Nephron progenitor cell (in vitro differentiated cells): ENCODE data around the gene HACD2.

Source experiments
- DNase-seq: peaks from one replicate; pipeline ENCODE4 v3.0.0; 2021
- H3K27ac Mint-ChIP-seq: 2 replicates; pipeline ENCODE4 v1.8.0; 2021; ENCODE audit warnings: mild to moderate bottlenecking, moderate library complexity, mixed read lengths
- H3K27me3 Mint-ChIP-seq: 2 replicates; pipeline ENCODE4 v1.8.0; 2021; ENCODE audit warnings: mild to moderate bottlenecking, low read depth, mixed read lengths; ENCODE audit not compliant: poor library complexity
- H3K36me3 Mint-ChIP-seq: 2 replicates; pipeline ENCODE4 v1.8.0; 2021; ENCODE audit warnings: low read depth, mixed read lengths
- H3K4me1 Mint-ChIP-seq: 2 replicates; pipeline ENCODE4 v1.8.0; 2021; ENCODE audit warnings: mixed read lengths
- H3K4me3 Mint-ChIP-seq: 2 replicates; pipeline ENCODE4 v1.8.0; 2021; ENCODE audit warnings: mild to moderate bottlenecking, moderate library complexity, mixed read lengths
- H3K9me3 Mint-ChIP-seq: 2 replicates; pipeline ENCODE4 v1.8.0; 2021; ENCODE audit warnings: mild to moderate bottlenecking, moderate library complexity, mixed read lengths
- CTCF ChIP-seq: fragments of 200-600 bp; sonication (generic); IDR thresholded peaks from 2 replicates; pipeline ENCODE4 v1.5.0; 2021; ENCODE audit warnings: antibody characterized with exemption

HACD2 gene

GRCh38 chr3:123622766-123623165 lies 37.9 kb upstream of the HACD2 start:
- DNase-seq = no peak

DNA sequence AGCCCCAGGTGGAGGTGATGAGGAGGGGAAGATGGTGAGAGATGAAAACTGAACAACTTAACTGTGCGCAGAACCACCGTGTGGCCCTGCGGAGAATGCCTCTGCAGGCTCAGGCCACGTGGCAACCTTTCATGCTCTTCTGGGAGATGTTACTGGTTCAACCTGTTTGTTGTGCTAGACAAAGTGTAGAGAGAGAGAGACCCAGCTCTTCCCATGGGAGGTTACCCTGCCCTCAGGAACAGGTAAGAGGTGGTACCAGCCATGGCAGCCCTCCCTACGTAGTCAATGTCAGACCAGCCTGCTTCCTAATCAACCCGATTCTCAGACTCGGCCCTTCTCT lies 37.0 kb upstream of the HACD2 start:
- Mint-ChIP-seq H3K4me1 (peaks cover 13% of the 10 kb centered on the region), H3K27me3 (no peaks in the 10 kb centered on the region), H3K27ac (no peak overlapping the region), H3K4me3 (no peak overlapping the region), H3K9me3 (no peaks in the 10 kb centered on the region), H3K36me3 (peaks cover 14% of the 10 kb centered on the region)
- TF ChIP-seq CTCF = no peak
- DNase-seq = no peak

More at GRCh38 chr3:123622766-123623165, 37.9 kb upstream of the HACD2 start:
- TF ChIP-seq CTCF = no peak
- Mint-ChIP-seq H3K36me3 (peaks cover 21% of the 10 kb centered on the region), H3K27me3 (no peaks in the 10 kb centered on the region), H3K4me1 (peaks cover 4% of the 10 kb centered on the region), H3K9me3 (no peaks in the 10 kb centered on the region), H3K27ac (no peak overlapping the region), H3K4me3 (no peak overlapping the region)

DNA sequence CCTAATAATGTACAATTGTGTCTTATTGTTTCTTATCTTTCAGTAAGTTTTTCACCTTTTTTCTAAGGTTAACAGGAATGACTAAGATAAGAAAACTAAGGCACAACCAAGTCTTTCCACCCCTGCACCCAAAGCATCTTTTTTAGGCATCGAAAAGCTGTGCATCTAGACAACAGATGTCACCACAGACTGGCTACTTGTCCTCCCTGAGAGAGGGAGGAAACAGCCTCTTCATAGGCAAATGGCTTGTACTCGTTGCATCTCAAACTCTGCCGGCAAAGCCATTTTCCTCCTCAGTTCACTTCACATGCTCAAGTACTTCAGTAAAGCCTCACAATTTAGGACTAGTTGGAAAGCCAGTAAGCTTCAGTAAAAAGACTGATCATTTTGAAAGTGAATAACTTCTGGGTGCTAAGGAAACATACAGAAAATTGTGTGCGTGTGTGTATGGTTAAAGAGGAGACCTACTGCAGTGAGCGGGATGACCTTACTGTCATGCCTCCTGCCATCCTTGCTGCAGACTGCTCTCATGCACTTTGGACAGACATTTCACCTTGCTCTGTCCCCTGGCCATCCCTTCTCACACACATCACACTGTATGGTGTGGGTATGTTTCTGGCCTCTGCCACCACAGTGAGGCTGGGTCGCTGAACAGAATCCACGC lies 36.5 kb upstream of the HACD2 start:
- Mint-ChIP-seq H3K27ac (peak overlapping the region; percentile 54), H3K27me3 (no peaks in the 10 kb centered on the region), H3K36me3 (peaks cover 13% of the 10 kb centered on the region), H3K4me3 (no peak overlapping the region), H3K9me3 (no peaks in the 10 kb centered on the region), H3K4me1 (peaks cover 18% of the 10 kb centered on the region)
- no peak for DNase-seq
- no peak for TF ChIP-seq CTCF

- no peak for DNase-seq
- Mint-ChIP-seq H3K27ac (no peak overlapping the region), H3K27me3 (no peaks in the 10 kb centered on the region), H3K36me3 (peaks cover 7% of the 10 kb centered on the region), H3K4me1 (peaks cover 19% of the 10 kb centered on the region), H3K4me3 (no peak overlapping the region), H3K9me3 (no peaks in the 10 kb centered on the region)
- TF ChIP-seq CTCF = no peak
Observed at GRCh38 chr3:123620343-123620742, 35.5 kb upstream of the HACD2 start.

DNA sequence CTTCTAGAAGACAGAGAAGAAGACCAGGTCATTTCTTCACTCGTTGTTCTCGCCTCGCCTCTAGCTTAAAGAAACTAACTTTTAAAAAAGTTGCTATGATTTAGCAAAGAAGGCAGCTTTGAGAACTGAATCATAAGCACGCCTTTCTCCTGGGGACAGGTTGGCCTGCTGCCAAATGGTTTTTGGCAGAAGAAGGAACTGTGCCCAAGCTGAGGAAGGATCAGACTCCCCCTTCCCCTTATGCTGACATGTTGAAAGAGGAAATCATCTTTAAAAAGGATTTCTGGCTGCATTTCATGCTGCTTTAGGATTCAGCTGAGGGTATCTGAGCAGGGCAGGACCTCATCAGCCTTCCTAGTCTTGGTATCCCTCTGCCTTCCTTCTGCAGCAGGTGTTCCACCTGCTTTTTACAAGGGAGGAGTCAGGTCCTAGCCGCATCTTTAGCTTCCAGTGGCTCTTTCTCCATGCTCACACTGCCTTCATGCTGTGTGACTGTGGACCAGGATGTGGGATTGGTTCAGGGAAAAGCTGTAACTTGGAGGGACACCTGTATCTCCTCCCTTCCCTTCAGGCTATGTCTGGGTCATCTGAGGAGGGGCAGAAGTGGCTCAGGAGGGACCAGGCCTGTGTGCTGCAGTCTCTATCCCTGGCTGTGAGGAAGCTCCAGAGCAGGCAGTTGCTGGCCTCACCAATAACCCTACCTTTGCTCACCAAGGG lies 34.1 kb upstream of the HACD2 start:
- peaks cover 19% of the 10 kb centered on the region for H3K4me1 Mint-ChIP-seq
- H3K27me3 Mint-ChIP-seq = no peaks in the 10 kb centered on the region
- no peak overlapping the region for H3K4me3 Mint-ChIP-seq
- H3K36me3 Mint-ChIP-seq = peaks cover 7% of the 10 kb centered on the region
- no peaks in the 10 kb centered on the region for H3K9me3 Mint-ChIP-seq
- no peak for TF ChIP-seq CTCF
- H3K27ac Mint-ChIP-seq = no peak overlapping the region
- DNase-seq = no peak
